CD14-positive monocyte (primary cell): ENCODE results near the gene TDRD1. TPM values are rescaled to one million over a fixed set of nuclear protein-coding genes. Genes with fewer than 3 reads are reported as not detected.

ENCODE experiments used
- DNase-seq, 3 donors: peaks; one replicate each; pipeline ENCODE4 v3.0.0-alpha.2; 2011 to 2022
- H2AFZ ChIP-seq: 2 replicates; pipeline ENCODE4 v1.6.0; 2012; ENCODE audit warnings: mild to moderate bottlenecking, low read depth, low read length, inconsistent platforms; ENCODE audit not compliant: insufficient read depth, poor library complexity, severe bottlenecking
- H3K27ac ChIP-seq, 2 donors: 1 replicate in 1 of 2; 2 replicates in 1 of 2; pipeline ENCODE4 v1.5.1; 2012 to 2013; ENCODE audit warnings: low read length in 2 of 2, control low read depth in 1 of 2, inconsistent platforms in 1 of 2, low read depth in 1 of 2, mild to moderate bottlenecking in 1 of 2
- H3K27me3 ChIP-seq, 2 donors: one replicate each; pipeline versions ENCODE4 v1.6.0 to v1.6.1; 2011 to 2013; ENCODE audit warnings: low read length in 2 of 2; ENCODE audit not compliant: control insufficient read depth in 2 of 2, insufficient read depth in 2 of 2
- H3K36me3 ChIP-seq, 2 donors: replicated peaks in 1 of 2; 1 replicate in 1 of 2; 2 replicates in 1 of 2; pipeline versions ENCODE4 v1.5.1 to v1.6.1; 2012 to 2013; ENCODE audit warnings: low read length in 2 of 2, control low read depth in 1 of 2, inconsistent platforms in 1 of 2, mild to moderate bottlenecking in 1 of 2; ENCODE audit not compliant: insufficient read depth in 2 of 2, control insufficient read depth in 1 of 2
- H3K4me1 ChIP-seq, 2 donors: 1 replicate in 1 of 2; 2 replicates in 1 of 2; pipeline versions ENCODE4 v1.5.1 to v1.6.1; 2012 to 2013; ENCODE audit warnings: low read length in 2 of 2, control low read depth in 1 of 2, inconsistent platforms in 1 of 2, mild to moderate bottlenecking in 1 of 2, moderate library complexity in 1 of 2; ENCODE audit not compliant: insufficient read depth in 2 of 2, control insufficient read depth in 1 of 2
- H3K4me2 ChIP-seq: replicated peaks from 2 replicates; pipeline ENCODE3; 2012; ENCODE audit warnings: low read length, moderate library complexity, mild to moderate bottlenecking; ENCODE audit not compliant: poor library complexity, severe bottlenecking; ENCODE audit errors: extremely low read depth
- H3K4me3 ChIP-seq, 3 experiments: fragments of 200-600 bp in 1 of 3; sonication (generic) in 1 of 3; replicated peaks in 1 of 3; 1 replicate in 2 of 3; 2 replicates in 1 of 3; pipeline ENCODE4 v1.5.1; 2011 to 2013; ENCODE audit warnings: low read length in 3 of 3, mild to moderate bottlenecking in 3 of 3, control low read depth in 2 of 3, low read depth in 2 of 3, inconsistent platforms in 1 of 3, moderate library complexity in 1 of 3
- H3K79me2 ChIP-seq: 2 replicates; pipeline ENCODE4 v1.6.0; 2012; ENCODE audit warnings: mild to moderate bottlenecking, control low read depth, inconsistent platforms, low read length, moderate library complexity; ENCODE audit not compliant: insufficient read depth
- H3K9ac ChIP-seq: 2 replicates; pipeline ENCODE4 v1.6.0; 2017; ENCODE audit warnings: low read length, mild to moderate bottlenecking; ENCODE audit not compliant: insufficient read depth, poor library complexity, severe bottlenecking
- H3K9me3 ChIP-seq, 2 donors: replicated peaks in 1 of 2; 1 replicate in 1 of 2; 2 replicates in 1 of 2; pipeline versions ENCODE4 v1.5.1 to v1.6.1; 2012 to 2013; ENCODE audit warnings: low read length in 2 of 2, control low read depth in 1 of 2; ENCODE audit not compliant: control insufficient read depth in 1 of 2, insufficient read depth in 1 of 2
- H4K20me1 ChIP-seq: 2 replicates; pipeline ENCODE4 v1.6.0; 2012; ENCODE audit warnings: mild to moderate bottlenecking, low read length, control low read depth, moderate library complexity; ENCODE audit not compliant: insufficient read depth
- H3K27ac Mint-ChIP-seq, 7 donors: one replicate each; pipeline ENCODE4 v1.8.0; 2020; ENCODE audit warnings: mild to moderate bottlenecking in 7 of 7, mixed read lengths in 7 of 7, moderate library complexity in 6 of 7, inconsistent platforms in 2 of 7
- H3K27me3 Mint-ChIP-seq, 3 donors: one replicate each; pipeline ENCODE4 v1.8.0; 2021 to 2022; ENCODE audit warnings: low read depth in 3 of 3, mild to moderate bottlenecking in 3 of 3, mixed read lengths in 3 of 3, moderate library complexity in 3 of 3, inconsistent platforms in 1 of 3
- H3K36me3 Mint-ChIP-seq, 2 donors: one replicate each; pipeline ENCODE4 v1.8.0; 2020; ENCODE audit warnings: mixed read lengths in 2 of 2, inconsistent platforms in 1 of 2, mild to moderate bottlenecking in 1 of 2
- H3K4me1 Mint-ChIP-seq: one replicate; pipeline ENCODE4 v1.8.0; 2020; ENCODE audit warnings: mild to moderate bottlenecking, mixed read lengths
- H3K4me3 Mint-ChIP-seq, 2 donors: one replicate each; pipeline ENCODE4 v1.8.0; 2020; ENCODE audit warnings: mild to moderate bottlenecking in 2 of 2, mixed read lengths in 2 of 2, moderate library complexity in 1 of 2
- H3K9me3 Mint-ChIP-seq, 7 donors: one replicate each; pipeline ENCODE4 v1.8.0; 2020 to 2022; ENCODE audit warnings: mixed read lengths in 7 of 7, mild to moderate bottlenecking in 6 of 7, moderate library complexity in 6 of 7, inconsistent platforms in 2 of 7
- WGBS: methylation state at CpG from one replicate; pipeline ENCODE4 v1.1.5; 2013; ENCODE audit warnings: missing lambda C conversion rate; ENCODE audit not compliant: insufficient coverage; 5-methylcytosine and 5-hydroxymethylcytosine counted together
- intact Hi-C, 2 donors: fragments of 100-400 bp; cut with micrococcal nuclease; formaldehyde crosslinking; loops; one replicate each; pipeline versions ENCODE4 v1.15.0 to v1.15.1; 2023
- polyA plus RNA-seq, 3 donors: library from polyadenylated mRNA; depleted of rRNA in 1 of 3; unstranded in 2 of 3; stranded (reverse) in 1 of 3; fragments of 300-500 nt in 2 of 3; fragments of >200 nt in 1 of 3; fragmentation: Illumina TruSeq in 2 of 3; gene quantifications; 1 replicate in 2 of 3; 2 replicates in 1 of 3; pipeline ENCODE4 v1.2.3, GENCODE V29; 2012 to 2021
- TF ChIP-seq, protein P1 (sequence below): fragments of 200-600 bp; IDR thresholded peaks from one replicate; pipeline ENCODE4 v1.8.0; 2022; ENCODE audit warnings: antibody characterized with exemption, mild to moderate bottlenecking

Gene TDRD1
- polyA plus RNA-seq, 3 donors: not detected

- no peak overlapping the region for H3K4me2 ChIP-seq
- no peak overlapping the region for H3K27ac ChIP-seq
- Mint-ChIP-seq H3K4me1 (no peaks in the 10 kb centered on the region), H3K9me3 (peaks cover 0 to 2% (median 0%) of the 10 kb centered on the region in 7 donors), H3K27ac (no peak overlapping the region), H3K4me3 (no peak overlapping the region), H3K27me3 (peaks cover 0 to 5% (median 1%) of the 10 kb centered on the region in 3 donors), H3K36me3 (no peaks in the 10 kb centered on the region)
- DNase-seq: no peak
- no peaks in the 10 kb centered on the region for H3K9me3 ChIP-seq
- H2AFZ ChIP-seq: no peak overlapping the region
- H3K79me2 ChIP-seq: no peaks in the 10 kb centered on the region
- no CpG with 5 or more reads among the region's 1 CpG for WGBS
- peaks cover 0 to 4% of the 10 kb centered on the region in 2 donors for H3K27me3 ChIP-seq
- intact Hi-C loops: no loop called here
- no peaks in the 10 kb centered on the region for H4K20me1 ChIP-seq
- H3K9ac ChIP-seq: no peak overlapping the region
- no peak overlapping the region for H3K4me3 ChIP-seq
- no peaks in the 10 kb centered on the region for H3K36me3 ChIP-seq
- no peaks in the 10 kb centered on the region for H3K4me1 ChIP-seq
- TF ChIP-seq, protein P1, sequence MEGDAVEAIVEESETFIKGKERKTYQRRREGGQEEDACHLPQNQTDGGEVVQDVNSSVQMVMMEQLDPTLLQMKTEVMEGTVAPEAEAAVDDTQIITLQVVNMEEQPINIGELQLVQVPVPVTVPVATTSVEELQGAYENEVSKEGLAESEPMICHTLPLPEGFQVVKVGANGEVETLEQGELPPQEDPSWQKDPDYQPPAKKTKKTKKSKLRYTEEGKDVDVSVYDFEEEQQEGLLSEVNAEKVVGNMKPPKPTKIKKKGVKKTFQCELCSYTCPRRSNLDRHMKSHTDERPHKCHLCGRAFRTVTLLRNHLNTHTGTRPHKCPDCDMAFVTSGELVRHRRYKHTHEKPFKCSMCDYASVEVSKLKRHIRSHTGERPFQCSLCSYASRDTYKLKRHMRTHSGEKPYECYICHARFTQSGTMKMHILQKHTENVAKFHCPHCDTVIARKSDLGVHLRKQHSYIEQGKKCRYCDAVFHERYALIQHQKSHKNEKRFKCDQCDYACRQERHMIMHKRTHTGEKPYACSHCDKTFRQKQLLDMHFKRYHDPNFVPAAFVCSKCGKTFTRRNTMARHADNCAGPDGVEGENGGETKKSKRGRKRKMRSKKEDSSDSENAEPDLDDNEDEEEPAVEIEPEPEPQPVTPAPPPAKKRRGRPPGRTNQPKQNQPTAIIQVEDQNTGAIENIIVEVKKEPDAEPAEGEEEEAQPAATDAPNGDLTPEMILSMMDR: no peak
Observed at GRCh38 chr10:114215033-114215432, 35.9 kb downstream of the TDRD1 start.

DNA sequence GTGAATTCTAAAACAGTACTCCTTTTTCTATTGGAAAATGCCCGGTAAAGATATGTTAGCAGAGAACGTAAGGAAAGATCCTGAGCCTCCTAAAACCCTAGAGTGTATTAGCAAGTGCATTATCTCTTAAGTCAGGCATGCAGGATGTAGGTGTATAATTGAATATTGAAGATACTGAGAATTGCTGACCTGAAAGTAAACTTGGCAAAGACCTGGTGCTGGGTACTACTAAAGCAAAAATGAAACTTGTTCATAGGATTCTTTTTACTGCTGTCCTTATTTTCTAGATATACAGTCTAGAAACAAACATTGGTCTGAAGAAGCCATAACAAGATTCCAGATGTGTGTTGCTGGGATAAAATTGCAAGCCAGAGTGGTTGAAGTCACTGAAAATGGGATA lies 41.1 kb downstream of the TDRD1 start:
- H3K36me3 Mint-ChIP-seq: no peaks in the 10 kb centered on the region
- no peak overlapping the region for H3K9ac ChIP-seq
- no peaks in the 10 kb centered on the region for H3K4me1 ChIP-seq
- no peaks in the 10 kb centered on the region for H3K79me2 ChIP-seq
- no CpG with 5 or more reads among the region's 2 CpGs for WGBS
- no peak overlapping the region for H3K4me2 ChIP-seq
- DNase-seq: no peak
- H3K4me1 Mint-ChIP-seq: no peaks in the 10 kb centered on the region
- no peaks in the 10 kb centered on the region for H4K20me1 ChIP-seq
- no peaks in the 10 kb centered on the region for H3K36me3 ChIP-seq
- no peak overlapping the region for H3K4me3 ChIP-seq
- H3K9me3 Mint-ChIP-seq: peaks cover 0 to 5% (median 0%) of the 10 kb centered on the region in 7 donors
- TF ChIP-seq, protein P1: no peak
- H3K4me3 Mint-ChIP-seq: no peak overlapping the region
- peaks cover 0 to 5% of the 10 kb centered on the region in 2 donors for H3K27me3 ChIP-seq
- H3K27ac Mint-ChIP-seq: no peak overlapping the region
- H3K27me3 Mint-ChIP-seq: peaks cover 0 to 13% (median 1%) of the 10 kb centered on the region in 3 donors
- H3K27ac ChIP-seq: no peak overlapping the region
- H2AFZ ChIP-seq: no peak overlapping the region
- no peaks in the 10 kb centered on the region for H3K9me3 ChIP-seq
- intact Hi-C loops: no loop called here
